Activated CD8-positive, alpha-beta memory T cell treated with anti-CD3 and anti-CD28 coated beads, Interleukin-2, amount 50 U/mL, for 1 hour (primary cell): ENCODE data around the gene C1orf226.
"Not testable (repeated sequence)": the region's sequence is repeated elsewhere in the genome, so short reads cannot be mapped to it uniquely, and the experiment has no call there.

ENCODE experiments used
- DNase-seq: peaks from one replicate; pipeline ENCODE4 v3.0.0-alpha.2; 2020; ENCODE audit errors: extremely low read depth

Gene C1orf226

GRCh38 chr1:162381383-162381782 lies at the start of gene C1orf226:
Gene C1orf226 (plus strand): TSS chr1:162381728. CDS start chr1:162381902, 174 bp downstream.
- no peak for DNase-seq

GRCh38 chr1:162333991-162334390 lies 47.5 kb upstream of the C1orf226 start:
- no peak for DNase-seq

GRCh38 chr1:162335126-162335525 lies 46.4 kb upstream of the C1orf226 start:
- no peak for DNase-seq

GRCh38 chr1:162336621-162337285 lies 44.8 kb upstream of the C1orf226 start:
- no peak for DNase-seq

GRCh38 chr1:162342452-162342983 lies 39.0 kb upstream of the C1orf226 start:
- DNase-seq: no peak

- DNase-seq: no peak
These were observed 38.1 kb upstream of the C1orf226 start for GRCh38 chr1:162343470-162343869.

- DNase-seq: no peak
These were observed 34.2 kb upstream of the C1orf226 start for GRCh38 chr1:162347281-162347680.

- no peak for DNase-seq
These were observed 31.7 kb upstream of the C1orf226 start for GRCh38 chr1:162349635-162350330.

- DNase-seq: no peak
These were observed 30.2 kb upstream of the C1orf226 start for GRCh38 chr1:162351246-162351842.

GRCh38 chr1:162351874-162352273 lies 29.7 kb upstream of the C1orf226 start:
- DNase-seq: not testable (repeated sequence)

GRCh38 chr1:162353078-162353477 lies 28.4 kb upstream of the C1orf226 start:
- no peak for DNase-seq

GRCh38 chr1:162353702-162354101 lies 27.8 kb upstream of the C1orf226 start:
- DNase-seq: no peak

GRCh38 chr1:162357681-162358266 lies 23.8 kb upstream of the C1orf226 start:
- DNase-seq: no peak

- no peak for DNase-seq
These were observed 22.6 kb upstream of the C1orf226 start for GRCh38 chr1:162358928-162359327.

- DNase-seq: no peak
These were observed 21.8 kb upstream of the C1orf226 start for GRCh38 chr1:162359523-162360236.

GRCh38 chr1:162360237-162360873 lies 21.2 kb upstream of the C1orf226 start:
- no peak for DNase-seq

- DNase-seq: no peak
These were observed 20.7 kb upstream of the C1orf226 start for GRCh38 chr1:162360874-162361260.

- DNase-seq: no peak
These were observed 20.2 kb upstream of the C1orf226 start for GRCh38 chr1:162361349-162361748.

GRCh38 chr1:162363823-162364222 lies 17.7 kb upstream of the C1orf226 start:
- no peak for DNase-seq

GRCh38 chr1:162364498-162364897 lies 17.0 kb upstream of the C1orf226 start:
- DNase-seq: no peak
